Tibial nerve (tissue), 4 donors: ENCODE results near the gene THOC1. TPM values are rescaled to one million over a fixed set of nuclear protein-coding genes. Genes with fewer than 3 reads are reported as not detected.

Experiments used
- DNase-seq, 2 donors: peaks; one replicate each; pipeline ENCODE4 v3.0.0-alpha.2; 2019; ENCODE audit warnings: low spot score in 2 of 2
- H3K27ac ChIP-seq, 4 donors: fragments of 200-600 bp; sonication (generic) in 3 of 4; one replicate each; pipeline ENCODE4 v1.5.1; 2017 to 2019; ENCODE audit warnings: mild to moderate bottlenecking in 1 of 4
- H3K27me3 ChIP-seq, 2 donors: fragments of 200-600 bp; sonication (generic) in 1 of 2; one replicate each; pipeline versions ENCODE4 v1.5.1 to v1.6.0; 2017 to 2019
- H3K36me3 ChIP-seq, 3 donors: fragments of 200-600 bp; sonication (generic); one replicate each; pipeline ENCODE4 v1.5.1; 2018 to 2019
- H3K4me1 ChIP-seq, 4 donors: fragments of 200-600 bp; sonication (generic) in 3 of 4; one replicate each; pipeline ENCODE4 v1.5.1; 2017 to 2019
- H3K4me3 ChIP-seq, 4 donors: fragments of 200-600 bp; sonication (generic) in 3 of 4; one replicate each; pipeline ENCODE4 v1.5.1; 2017 to 2019; ENCODE audit warnings: mild to moderate bottlenecking in 1 of 4, moderate library complexity in 1 of 4
- H3K9me3 ChIP-seq, 4 donors: fragments of 200-600 bp; sonication (generic) in 3 of 4; one replicate each; pipeline ENCODE4 v1.5.1; 2017 to 2019
- EP300 ChIP-seq, 2 donors: sonication (generic); formaldehyde crosslinking; IDR thresholded peaks; one replicate each; pipeline ENCODE4 v1.6.1; 2017; ENCODE audit warnings: antibody characterized with exemption in 2 of 2, mild to moderate bottlenecking in 1 of 2
- POLR2A ChIP-seq, 2 donors: fragments of 450-650 bp; IDR thresholded peaks; one replicate each; pipeline ENCODE4 v1.6.1; 2017; ENCODE audit warnings: antibody characterized with exemption in 2 of 2, mild to moderate bottlenecking in 2 of 2, moderate library complexity in 2 of 2
- WGBS, 2 donors: methylation state at CpG; one replicate each; pipeline ENCODE4 v1.1.5; 2018; 5-methylcytosine and 5-hydroxymethylcytosine counted together
- total RNA-seq, 4 donors: library from RNA; depleted of rRNA; stranded (reverse); fragments of >200 nt; gene quantifications; one replicate each; pipeline ENCODE4 v1.1.0, GENCODE V29; 2016
- TF ChIP-seq, protein P1 (sequence below), 5 experiments: fragments of 200-600 bp in 3 of 5; fragments of 450-650 bp in 2 of 5; sonication (generic) in 3 of 5; IDR thresholded peaks; one replicate each; pipeline ENCODE4 v1.5.1; 2016 to 2019; ENCODE audit warnings: antibody characterized with exemption in 5 of 5, mild to moderate bottlenecking in 3 of 5, moderate library complexity in 2 of 5

THOC1 gene
- total RNA-seq, 4 donors from 2014 or later: 43.3 to 53.4 (median 50.7) TPM

DNA sequence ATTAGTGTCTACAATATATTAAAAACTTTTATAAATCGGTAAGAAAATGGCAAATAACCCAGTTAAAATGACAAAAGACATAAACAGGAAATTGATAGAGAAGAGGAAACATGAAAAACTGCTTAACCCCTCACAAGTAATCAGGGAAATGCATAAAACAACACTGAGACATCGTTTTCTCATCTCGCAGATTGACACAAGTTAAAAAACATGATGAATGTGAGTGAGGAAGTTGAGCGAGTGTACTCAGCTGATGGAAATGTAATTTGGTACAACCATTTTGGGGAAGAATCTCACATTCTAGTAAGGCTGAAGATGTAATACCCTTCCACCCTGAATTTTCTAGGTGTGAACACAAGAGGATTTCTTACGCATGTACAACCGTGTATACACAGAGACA is 18.0 kb upstream of the THOC1 start:
- no peak overlapping the region for H3K27ac ChIP-seq
- no peaks in the 10 kb centered on the region for H3K27me3 ChIP-seq
- H3K36me3 ChIP-seq: no peaks in the 10 kb centered on the region
- H3K9me3 ChIP-seq: no peaks in the 10 kb centered on the region
- no peaks in the 10 kb centered on the region for H3K4me1 ChIP-seq
- 71 to 81% methylated on average over 6 of the region's 6 CpGs for WGBS, 2 donors
- no peak for TF ChIP-seq EP300 (IDR thresholded peaks at IDR 0.05)
- TF ChIP-seq, protein P1, sequence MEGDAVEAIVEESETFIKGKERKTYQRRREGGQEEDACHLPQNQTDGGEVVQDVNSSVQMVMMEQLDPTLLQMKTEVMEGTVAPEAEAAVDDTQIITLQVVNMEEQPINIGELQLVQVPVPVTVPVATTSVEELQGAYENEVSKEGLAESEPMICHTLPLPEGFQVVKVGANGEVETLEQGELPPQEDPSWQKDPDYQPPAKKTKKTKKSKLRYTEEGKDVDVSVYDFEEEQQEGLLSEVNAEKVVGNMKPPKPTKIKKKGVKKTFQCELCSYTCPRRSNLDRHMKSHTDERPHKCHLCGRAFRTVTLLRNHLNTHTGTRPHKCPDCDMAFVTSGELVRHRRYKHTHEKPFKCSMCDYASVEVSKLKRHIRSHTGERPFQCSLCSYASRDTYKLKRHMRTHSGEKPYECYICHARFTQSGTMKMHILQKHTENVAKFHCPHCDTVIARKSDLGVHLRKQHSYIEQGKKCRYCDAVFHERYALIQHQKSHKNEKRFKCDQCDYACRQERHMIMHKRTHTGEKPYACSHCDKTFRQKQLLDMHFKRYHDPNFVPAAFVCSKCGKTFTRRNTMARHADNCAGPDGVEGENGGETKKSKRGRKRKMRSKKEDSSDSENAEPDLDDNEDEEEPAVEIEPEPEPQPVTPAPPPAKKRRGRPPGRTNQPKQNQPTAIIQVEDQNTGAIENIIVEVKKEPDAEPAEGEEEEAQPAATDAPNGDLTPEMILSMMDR (IDR thresholded peaks at IDR 0.05): no peak
- no peak for TF ChIP-seq POLR2A (IDR thresholded peaks at IDR 0.05)
- H3K4me3 ChIP-seq: no peak overlapping the region
- DNase-seq: no peak

DNA sequence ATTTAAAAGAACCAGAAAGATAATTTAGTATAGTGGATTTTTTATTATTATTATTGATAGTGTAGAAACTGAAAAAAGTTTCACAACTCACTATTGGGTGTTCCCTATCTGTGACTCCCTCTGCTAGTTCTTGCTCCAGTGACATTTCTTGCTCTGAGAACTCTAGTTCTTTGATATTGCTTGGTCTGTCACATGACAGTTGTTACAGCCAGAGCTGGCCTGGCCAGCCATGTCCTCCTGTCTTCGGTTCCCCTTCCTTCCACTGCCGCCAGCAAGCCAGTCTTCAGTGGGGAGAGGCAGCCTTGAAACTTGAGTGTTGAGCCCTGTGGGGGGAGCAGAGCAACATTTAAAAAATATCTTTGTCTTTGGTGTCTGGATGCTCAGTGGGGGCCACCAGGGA is 7.6 kb upstream of the THOC1 start:
- DNase-seq: no peak
- H3K36me3 ChIP-seq: no peaks in the 10 kb centered on the region
- TF ChIP-seq, protein P1 (IDR thresholded peaks at IDR 0.05): no peak
- TF ChIP-seq POLR2A (IDR thresholded peaks at IDR 0.05) (no peak), EP300 (IDR thresholded peaks at IDR 0.05) (peak in 1 of 2 donors; percentile 16)
- H3K27me3 ChIP-seq: no peaks in the 10 kb centered on the region
- 53 to 84% methylated on average over 2 of the region's 2 CpGs for WGBS, 2 donors
- no peaks in the 10 kb centered on the region for H3K4me1 ChIP-seq
- H3K27ac ChIP-seq: no peak overlapping the region
- no peak overlapping the region for H3K4me3 ChIP-seq
- H3K9me3 ChIP-seq: peaks cover 0 to 16% (median 5%) of the 10 kb centered on the region in 4 donors

DNA sequence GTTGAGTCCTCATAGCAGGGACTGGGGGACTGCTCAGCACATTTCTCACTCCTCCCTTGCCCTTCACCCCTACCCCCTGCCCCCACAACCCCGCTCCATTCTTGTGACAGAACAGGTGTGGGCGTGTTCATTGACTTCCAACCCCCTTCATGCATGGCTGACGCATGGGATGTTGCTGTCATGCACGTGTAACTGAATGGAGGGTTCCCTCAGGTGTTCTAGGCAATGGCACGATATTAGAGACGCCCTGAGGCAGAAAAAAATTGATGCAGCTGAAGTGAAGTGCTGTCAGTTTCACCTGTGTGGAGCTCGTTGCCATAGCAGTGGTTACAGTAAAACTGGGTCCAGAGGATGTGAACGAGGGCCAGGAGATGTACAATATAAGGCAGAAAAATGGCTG is 6.5 kb upstream of the THOC1 start:
- peaks cover 0 to 6% (median 2%) of the 10 kb centered on the region in 4 donors for H3K4me1 ChIP-seq
- peaks cover 0 to 16% (median 5%) of the 10 kb centered on the region in 4 donors for H3K9me3 ChIP-seq
- H3K36me3 ChIP-seq: no peaks in the 10 kb centered on the region
- DNase-seq: no peak
- H3K4me3 ChIP-seq: no peak overlapping the region
- H3K27me3 ChIP-seq: no peaks in the 10 kb centered on the region
- TF ChIP-seq POLR2A (IDR thresholded peaks at IDR 0.05): no peak
- TF ChIP-seq EP300 (IDR thresholded peaks at IDR 0.05): no peak
- TF ChIP-seq, protein P1 (IDR thresholded peaks at IDR 0.05): no peak
- 80 to 88% methylated on average over 8 of the region's 8 CpGs for WGBS, 2 donors
- H3K27ac ChIP-seq: no peak overlapping the region

DNA sequence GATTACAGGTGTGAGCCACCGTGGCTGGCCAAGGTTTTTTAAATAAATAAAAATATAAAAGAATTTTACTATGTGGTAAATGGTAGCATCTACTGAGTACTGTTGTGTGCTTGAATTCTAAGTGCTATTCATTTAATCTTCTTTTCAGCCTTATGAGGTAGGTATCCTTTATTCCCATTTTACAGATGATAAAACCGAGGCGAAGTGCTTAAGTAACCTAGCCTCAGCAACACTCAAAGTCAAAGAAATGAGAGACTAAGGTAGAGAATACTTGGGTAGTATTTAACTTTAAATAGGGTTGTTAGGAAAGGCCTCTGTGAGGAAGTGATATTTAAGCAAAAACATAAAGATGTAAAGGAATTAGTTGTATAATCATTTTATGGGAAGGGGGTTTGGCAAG is 5.7 kb upstream of the THOC1 start:
- Histone ChIP-seq H3K9me3 (peaks cover 0 to 11% (median 3%) of the 10 kb centered on the region in 4 donors), H3K4me1 (peaks cover 0 to 12% (median 9%) of the 10 kb centered on the region in 4 donors), H3K27ac (no peak overlapping the region), H3K27me3 (no peaks in the 10 kb centered on the region), H3K4me3 (no peak overlapping the region), H3K36me3 (no peaks in the 10 kb centered on the region)
- TF ChIP-seq EP300 (IDR thresholded peaks at IDR 0.05) (no peak), POLR2A (IDR thresholded peaks at IDR 0.05) (no peak)
- TF ChIP-seq, protein P1 (IDR thresholded peaks at IDR 0.05): no peak
- WGBS, 2 donors: 92% methylated on average over 3 of the region's 3 CpGs
- DNase-seq: no peak

- WGBS, 2 donors: 92 to 93% methylated on average over 2 of the region's 2 CpGs
- Histone ChIP-seq H3K9me3 (peaks cover 0 to 2% (median 0%) of the 10 kb centered on the region in 4 donors), H3K36me3 (no peaks in the 10 kb centered on the region), H3K27ac (no peak overlapping the region), H3K4me1 (peaks cover 0 to 12% (median 9%) of the 10 kb centered on the region in 4 donors), H3K4me3 (no peak overlapping the region), H3K27me3 (no peaks in the 10 kb centered on the region)
- TF ChIP-seq EP300 (IDR thresholded peaks at IDR 0.05) (no peak), POLR2A (IDR thresholded peaks at IDR 0.05) (no peak)
- TF ChIP-seq, protein P1 (IDR thresholded peaks at IDR 0.05): no peak
- no peak for DNase-seq
Measured at GRCh38 chr18:272650-273049, 4.8 kb upstream of the THOC1 start.
